ENCODE measurements around the gene PAX8.

GRCh38 chr2:113328043-113328442, 49.3 kb upstream of the PAX8 start:
- TF ChIP-seq POLR2A (IDR thresholded peaks at IDR 0.05; ENCODE audit: low read depth, low read length) (no peak), POLR2AphosphoS5 (IDR thresholded peaks at IDR 0.05; ENCODE audit: low read depth, low read length) (no peak)

Measured in GM12892 (cell line).